SU-DHL-6 (cell line): ENCODE data around the gene MCAM.

Experiments used
- EZH2phosphoT487 ChIP-seq: fragments of 200-600 bp; sonication (generic), shearing (Covaris generic); conservative IDR thresholded peaks from 2 replicates; pipeline ENCODE4 v1.6.1; 2018; ENCODE audit warnings: mild to moderate bottlenecking, antibody characterized with exemption, low read length, moderate library complexity, mixed read lengths
- TF ChIP-seq, protein P1 (sequence below): fragments of 200-600 bp; sonication (generic); IDR thresholded peaks from one replicate; pipeline ENCODE4 v1.5.1; 2017; ENCODE audit warnings: antibody characterized with exemption, mild to moderate bottlenecking, low read length, moderate library complexity; ENCODE audit not compliant: insufficient read depth, poor library complexity, severe bottlenecking

DNA sequence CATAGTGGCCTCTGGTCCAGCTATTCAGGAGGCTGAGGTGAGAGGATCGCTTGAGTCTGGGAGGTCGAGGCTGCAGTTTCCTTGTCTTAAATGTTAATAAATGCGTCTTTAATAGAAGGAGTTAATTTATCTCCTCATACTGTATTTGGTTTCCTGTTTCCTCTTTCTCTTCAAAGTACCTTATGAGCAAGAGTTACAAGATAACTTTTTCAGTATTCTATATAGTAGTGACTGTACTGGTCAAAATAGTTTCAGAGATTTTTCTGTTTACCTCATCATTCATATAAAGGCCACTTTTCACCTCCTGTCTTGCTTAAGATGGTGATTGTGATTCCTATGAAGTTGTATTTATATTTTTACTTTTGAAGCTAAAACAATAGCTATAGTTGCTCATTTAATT, 50.9 kb downstream of the MCAM start:
- TF ChIP-seq, protein P1, sequence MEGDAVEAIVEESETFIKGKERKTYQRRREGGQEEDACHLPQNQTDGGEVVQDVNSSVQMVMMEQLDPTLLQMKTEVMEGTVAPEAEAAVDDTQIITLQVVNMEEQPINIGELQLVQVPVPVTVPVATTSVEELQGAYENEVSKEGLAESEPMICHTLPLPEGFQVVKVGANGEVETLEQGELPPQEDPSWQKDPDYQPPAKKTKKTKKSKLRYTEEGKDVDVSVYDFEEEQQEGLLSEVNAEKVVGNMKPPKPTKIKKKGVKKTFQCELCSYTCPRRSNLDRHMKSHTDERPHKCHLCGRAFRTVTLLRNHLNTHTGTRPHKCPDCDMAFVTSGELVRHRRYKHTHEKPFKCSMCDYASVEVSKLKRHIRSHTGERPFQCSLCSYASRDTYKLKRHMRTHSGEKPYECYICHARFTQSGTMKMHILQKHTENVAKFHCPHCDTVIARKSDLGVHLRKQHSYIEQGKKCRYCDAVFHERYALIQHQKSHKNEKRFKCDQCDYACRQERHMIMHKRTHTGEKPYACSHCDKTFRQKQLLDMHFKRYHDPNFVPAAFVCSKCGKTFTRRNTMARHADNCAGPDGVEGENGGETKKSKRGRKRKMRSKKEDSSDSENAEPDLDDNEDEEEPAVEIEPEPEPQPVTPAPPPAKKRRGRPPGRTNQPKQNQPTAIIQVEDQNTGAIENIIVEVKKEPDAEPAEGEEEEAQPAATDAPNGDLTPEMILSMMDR, result no peak
- no peak for TF ChIP-seq EZH2phosphoT487
